Ramos (cell line): ENCODE results near the gene CAMTA1.

Source experiments
- in situ Hi-C: fragments of 300-500 bp; cut with MboI; formaldehyde crosslinking; loops from one replicate; pipeline ENCODE4 v1.14.3; 2022; ENCODE audit warnings: low sequenced_read_pairs; ENCODE audit not compliant: unreplicated experiment

CAMTA1 gene

GRCh38 chr1:7333620-7334019, 548.4 kb downstream of the CAMTA1 start:
- in situ Hi-C loops, result no loop called here

GRCh38 chr1:7334475-7335035, 549.3 kb downstream of the CAMTA1 start:
- in situ Hi-C loops, result no loop called here

DNA sequence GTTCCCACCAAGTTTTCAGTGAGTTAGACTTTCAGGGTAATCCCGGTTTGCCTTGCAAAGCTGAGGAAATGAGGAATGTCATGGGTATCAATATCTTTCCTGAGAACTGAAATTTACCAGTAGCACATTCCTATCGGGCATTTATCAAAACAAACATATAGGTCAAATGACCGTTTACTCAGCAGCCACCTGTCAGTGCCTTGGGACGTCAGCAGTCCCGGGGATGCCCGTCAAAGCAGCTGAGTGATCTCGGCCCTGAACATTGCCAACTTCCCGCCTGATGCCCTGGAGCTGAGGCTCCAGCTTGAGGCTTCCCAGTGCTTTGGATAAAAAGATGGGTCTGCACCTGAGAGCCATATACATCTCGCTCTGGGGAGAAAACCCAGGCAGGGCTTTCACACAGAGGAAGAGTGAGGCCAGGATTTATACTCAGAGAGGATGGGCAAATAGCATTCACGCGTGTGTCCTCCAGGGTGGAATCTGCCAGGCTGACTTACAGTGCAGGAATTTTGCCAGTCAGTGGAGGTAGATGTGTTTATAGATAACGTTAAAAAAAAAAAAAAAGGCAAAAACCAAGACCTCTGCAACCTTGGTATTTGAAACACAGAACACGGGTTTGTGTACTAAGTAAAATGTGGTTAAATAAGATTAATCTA, 550.1 kb downstream of the CAMTA1 start:
- in situ Hi-C loops, result no loop called here

- in situ Hi-C loops, result no loop called here
Measured at GRCh38 chr1:7338439-7338838, 553.2 kb downstream of the CAMTA1 start.

- in situ Hi-C loops, result no loop called here
Measured at GRCh38 chr1:7339014-7339413, 553.8 kb downstream of the CAMTA1 start.

GRCh38 chr1:7339953-7340352, 554.7 kb downstream of the CAMTA1 start:
- in situ Hi-C loops, result no loop called here

GRCh38 chr1:7341145-7341905, 556.1 kb downstream of the CAMTA1 start:
- in situ Hi-C loops, result no loop called here

DNA sequence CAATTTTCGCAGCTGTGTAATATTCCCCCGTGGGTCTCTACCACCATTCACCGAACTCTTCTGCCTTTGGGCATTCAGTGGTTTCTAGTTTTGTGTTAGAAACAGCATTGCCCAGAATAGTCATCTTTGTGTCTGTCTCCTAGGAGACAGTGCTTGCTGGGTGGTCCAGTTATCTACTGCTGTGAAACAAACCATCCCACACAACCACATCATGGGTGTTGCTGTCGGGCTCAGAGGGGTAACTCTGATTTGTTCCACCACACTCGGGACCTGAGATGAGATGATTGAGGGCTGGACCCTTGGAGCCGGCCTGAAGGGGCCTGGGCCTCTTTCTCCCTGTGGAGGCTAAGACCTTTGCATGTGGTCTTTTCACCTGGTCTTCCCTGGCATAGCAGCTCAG, 558.6 kb downstream of the CAMTA1 start:
- in situ Hi-C loops, result no loop called here

DNA sequence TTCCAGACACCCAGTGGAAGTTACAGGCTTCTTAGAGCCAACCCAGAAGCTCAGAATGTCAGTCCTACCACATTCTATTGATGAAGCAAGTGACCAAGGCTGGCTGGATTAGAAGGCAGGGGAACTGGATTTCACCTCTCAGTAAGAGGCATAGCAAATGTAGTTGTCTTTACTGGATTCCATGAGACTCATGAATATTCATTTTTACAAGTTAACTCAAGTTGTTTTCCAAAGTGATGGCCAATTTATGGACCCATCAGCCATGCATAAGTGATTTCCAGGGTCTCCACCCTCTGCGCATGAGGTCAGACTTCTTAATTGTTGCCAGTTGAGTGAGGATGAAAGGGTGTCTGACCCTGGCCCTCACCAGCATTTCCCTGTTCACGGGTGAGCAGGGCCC, 559.0 kb downstream of the CAMTA1 start:
- in situ Hi-C loops, result no loop called here

DNA sequence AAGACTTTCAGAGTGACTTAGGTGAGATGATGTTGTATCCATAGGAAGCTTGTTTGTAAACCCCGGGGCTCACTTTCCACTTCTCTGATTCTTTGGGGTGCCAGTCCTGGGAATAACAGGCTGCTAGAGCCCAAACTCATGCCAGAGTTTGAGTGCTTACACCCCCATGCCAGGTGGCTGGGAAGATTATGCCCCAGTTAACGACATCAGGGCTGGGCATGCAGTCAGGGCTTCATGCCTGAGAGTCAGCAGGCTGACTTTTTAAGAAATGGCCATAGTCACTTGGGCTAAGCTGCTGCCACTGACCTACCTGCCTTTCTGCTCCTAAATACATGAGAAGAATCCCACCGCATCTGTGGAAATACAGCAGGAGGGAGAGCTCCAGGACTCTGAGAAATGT, 560.3 kb downstream of the CAMTA1 start:
- in situ Hi-C loops, result no loop called here

DNA sequence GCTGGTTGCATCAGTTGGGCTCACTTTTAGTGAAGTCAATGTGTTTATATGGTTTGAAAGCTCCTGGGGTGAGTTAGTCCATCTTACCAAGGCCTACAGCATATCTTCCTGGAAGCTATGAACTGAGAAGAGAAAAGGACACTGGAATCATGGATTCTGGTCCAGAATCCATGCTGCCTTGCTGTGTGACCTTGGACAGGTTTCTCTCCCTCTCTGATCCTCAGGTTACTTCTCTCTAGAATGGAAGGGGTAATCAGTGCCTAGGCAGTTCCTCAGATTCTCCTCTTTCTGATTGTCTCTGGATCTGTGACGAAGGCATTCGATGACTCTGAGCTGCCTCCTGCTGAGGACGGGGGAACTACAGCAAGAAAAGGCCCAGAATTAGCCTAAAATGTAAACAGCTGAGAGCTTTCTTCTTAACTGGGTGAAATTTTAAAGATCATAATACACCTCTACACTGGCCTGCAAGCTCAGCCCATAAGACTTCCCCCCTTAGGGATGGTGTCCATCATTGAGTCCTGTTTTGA, 560.9 kb downstream of the CAMTA1 start:
- in situ Hi-C loops, result no loop called here

DNA sequence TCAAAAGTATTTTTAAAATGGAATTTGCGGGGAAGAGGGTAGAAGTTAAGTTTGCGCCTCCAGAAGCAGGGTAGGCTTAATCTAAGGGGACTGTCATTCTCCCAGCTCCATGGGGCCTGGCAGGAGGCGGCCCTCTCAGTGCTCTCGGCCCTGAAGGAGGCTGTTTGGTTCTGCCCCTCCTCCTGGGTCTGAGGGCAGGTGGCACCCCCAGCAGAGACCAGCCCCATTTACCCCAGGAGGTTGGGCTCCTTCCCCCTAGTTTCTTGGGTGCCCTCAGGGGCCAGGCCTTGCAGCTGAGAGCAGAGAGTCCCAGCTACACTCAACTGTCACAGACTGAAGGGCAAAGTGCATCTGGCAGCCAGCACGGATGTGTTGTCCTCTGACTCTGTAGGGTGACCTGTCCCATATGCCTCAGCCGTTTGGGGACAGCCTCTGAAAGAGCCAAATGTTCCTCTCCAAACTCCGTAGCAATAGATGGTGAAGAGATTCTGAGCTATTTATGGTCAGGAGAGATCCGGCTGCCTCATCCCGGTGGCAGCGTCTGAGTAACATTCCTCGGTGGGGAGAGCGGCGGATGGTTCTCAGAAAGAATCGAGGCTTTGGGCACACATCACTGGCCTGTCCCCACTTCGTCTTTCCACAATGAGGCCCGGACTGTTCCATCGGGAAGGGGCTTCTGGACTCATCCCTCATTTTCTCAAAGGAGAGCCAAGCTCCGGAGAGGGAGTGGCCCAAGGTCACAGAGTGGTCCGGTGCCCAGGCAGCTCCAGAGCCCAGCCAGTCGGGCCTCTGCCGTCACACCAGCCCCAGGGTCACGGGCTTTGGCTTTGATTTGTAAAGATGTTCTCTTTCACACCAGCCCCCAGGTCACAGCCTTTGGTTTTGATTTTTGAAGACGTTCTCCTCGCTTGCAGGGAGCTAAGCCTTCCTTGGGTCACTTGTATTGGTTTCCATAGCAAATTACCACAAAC, 561.6 kb downstream of the CAMTA1 start:
- in situ Hi-C loops, result no loop called here

DNA sequence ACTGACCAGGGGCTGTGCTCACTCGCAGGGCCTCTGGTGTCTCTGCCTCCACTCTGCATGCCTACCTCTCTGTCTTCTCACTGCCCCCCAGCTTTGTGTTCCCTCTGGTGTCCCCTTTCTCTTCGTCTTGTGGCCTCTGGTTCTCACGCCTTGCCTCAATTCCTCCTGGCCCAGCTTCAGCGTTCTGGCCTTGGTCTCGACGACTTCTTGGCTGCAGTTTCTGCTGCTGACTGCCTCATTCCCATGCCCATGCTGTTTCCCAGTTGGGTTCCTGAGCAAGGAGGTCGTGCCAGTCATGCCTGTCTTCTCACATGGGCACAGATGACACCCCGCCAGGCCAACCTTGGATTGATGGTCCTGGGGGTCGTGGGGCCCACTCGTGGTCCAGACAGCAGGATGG, 562.8 kb downstream of the CAMTA1 start:
- in situ Hi-C loops, result no loop called here

- in situ Hi-C loops, result no loop called here
Measured at GRCh38 chr1:7348580-7348979, 563.3 kb downstream of the CAMTA1 start.

- in situ Hi-C loops, result no loop called here
Measured at GRCh38 chr1:7350804-7351203, 565.5 kb downstream of the CAMTA1 start.

GRCh38 chr1:7351649-7352048, 566.4 kb downstream of the CAMTA1 start:
- in situ Hi-C loops, result no loop called here

- in situ Hi-C loops, result no loop called here
Measured at GRCh38 chr1:7352364-7352763, 567.1 kb downstream of the CAMTA1 start.

DNA sequence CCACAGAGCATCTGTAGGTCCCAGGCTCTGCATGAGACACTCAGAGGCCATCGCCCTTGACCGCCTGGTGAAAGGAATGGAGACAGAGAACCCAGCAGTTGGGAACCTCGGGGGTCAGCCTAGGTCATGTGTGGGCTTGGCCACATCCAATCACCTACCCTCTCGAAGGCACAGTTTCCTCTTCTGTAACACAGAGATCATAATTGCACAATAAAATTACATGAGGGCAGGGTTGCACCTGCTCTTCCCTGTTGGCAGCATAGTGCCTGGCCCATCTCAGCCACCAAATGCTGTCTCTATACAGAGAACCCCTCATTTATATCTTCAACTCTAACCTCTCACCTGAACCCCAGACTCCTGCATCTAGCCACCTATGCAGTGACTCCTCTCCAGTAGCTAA, 567.7 kb downstream of the CAMTA1 start:
- in situ Hi-C loops, result no loop called here

GRCh38 chr1:7355646-7356045, 570.4 kb downstream of the CAMTA1 start:
- in situ Hi-C loops, result no loop called here

DNA sequence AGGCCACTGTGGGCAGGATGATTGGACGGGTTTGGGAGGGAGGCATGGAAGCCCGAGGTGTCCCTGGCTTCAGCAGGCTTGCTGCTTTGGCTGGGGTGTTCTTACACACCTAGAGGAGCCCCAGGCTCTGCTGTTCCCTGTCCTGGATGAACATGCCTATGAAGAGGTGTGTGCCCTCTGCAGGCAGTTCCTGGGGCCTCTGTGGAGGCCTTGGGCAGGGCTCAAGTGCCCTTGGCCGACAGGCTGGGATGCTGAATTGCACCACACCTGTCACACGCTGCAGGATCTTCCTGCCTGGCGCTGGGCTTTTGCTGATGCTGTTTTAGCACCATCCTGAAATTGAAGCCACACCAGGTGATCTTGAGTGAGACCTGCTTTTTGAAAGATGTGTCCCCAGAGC, 570.8 kb downstream of the CAMTA1 start:
- in situ Hi-C loops, result no loop called here
